Pancreas (tissue), 10 donors: ENCODE data around the gene TP53. TPM values are rescaled to one million over a fixed set of nuclear protein-coding genes. Genes with fewer than 3 reads are reported as not detected.

ENCODE experiments used
- ATAC-seq, 4 donors: fragments of 200-7000 bp; cut with Tn5 transposase; one replicate each; pipeline versions ENCODE4 v1.8.0 to v1.9.1; 2020; ENCODE audit warnings: mild to moderate bottlenecking in 4 of 4, moderate library complexity in 4 of 4
- DNase-seq, 6 donors: peaks; one replicate each; pipeline ENCODE4 v3.0.0-alpha.2; 2020
- FAIRE-seq: peaks from 2 replicates; lab custom pipeline; 2012; peaks lifted over from hg19 to GRCh38; lab: Jason Lieb, UNC
- H3K27ac ChIP-seq, 4 donors: fragments of 200-600 bp; sonication (generic); 1 replicate in 3 of 4; 2 replicates in 1 of 4; pipeline versions ENCODE4 v1.5.0 to v1.8.0; 2020
- H3K27me3 ChIP-seq, 4 donors: fragments of 200-600 bp; one replicate each; pipeline ENCODE4 v1.8.0; 2021
- H3K36me3 ChIP-seq, 3 donors: fragments of 200-600 bp; sonication (generic) in 1 of 3; one replicate each; pipeline versions ENCODE4 v1.5.0 to v1.8.0; 2020 to 2021
- H3K4me1 ChIP-seq, 3 donors: fragments of 200-600 bp; one replicate each; pipeline ENCODE4 v1.8.0; 2021
- H3K4me3 ChIP-seq, 4 donors: fragments of 200-600 bp; sonication (generic) in 2 of 4; one replicate each; pipeline versions ENCODE4 v1.5.0 to v1.8.0; 2020 to 2021
- H3K9me3 ChIP-seq, 4 donors: fragments of 200-600 bp; one replicate each; pipeline ENCODE4 v1.8.0; 2021
- CTCF ChIP-seq, 4 donors: fragments of 200-600 bp; sonication (generic) in 3 of 4; IDR thresholded peaks; one replicate each; pipeline versions ENCODE4 v1.5.0 to v1.8.0; 2021; ENCODE audit warnings: antibody characterized with exemption in 4 of 4
- WGBS, 2 donors: extraction: QIAGEN DNeasy Blood & Tissue Kit; methylation state at CpG; one replicate each; pipeline ENCODE4 v1.1.7; 2013; 5-methylcytosine and 5-hydroxymethylcytosine counted together
- intact Hi-C, 3 donors: fragments of 100-400 bp; cut with DNase I; formaldehyde crosslinking; loops; one replicate each; pipeline versions ENCODE4 v1.11.1 to v1.14.2; 2022
- polyA plus RNA-seq, 2 donors: library from polyadenylated mRNA; stranded (reverse); fragments of 200-250 nt; gene quantifications; one replicate each; pipeline ENCODE4 v1.2.3, GENCODE V29; 2013
- total RNA-seq, 6 donors: library from RNA; stranded (reverse); fragmentation: NEBNext Ultra II Directional in 4 of 6; extraction: Animal tissue kit (Norgen Biotek cat#: 25700) in 4 of 6; gene quantifications; one replicate each; pipeline versions ENCODE4 v1.2.1 to v1.2.4, GENCODE V29; 2021 to 2023
- donor health status: healthy with polysubstance abuse.
- donor health status: DM: no; HTN: no; CAD: no; lungs with moderate emphysema.
- donor health status: DM: no; HTN: no; CAD: no.
- donor health status: control.
- donor health status: control.
- donor health status: Bipolar disorder and iron deficiency.
- donor health status: DM: yes; HTN: yes; CAD: no.
- donor health status: DM: no; HTN: no; CAD: no.
- donor health status: DM: no; HTN: no; CAD: no.
- donor health status: DM: yes; HTN: yes; CAD: no.

Gene TP53
- total and polyA plus RNA-seq, 8 donors: 8.3 to 35.9 (median 24.8) TPM

GRCh38 chr17:7700510-7700909, 13.2 kb upstream of the TP53 start:
- no peak for DNase-seq
- Histone ChIP-seq H3K4me3 (no peak overlapping the region), H3K36me3 (no peaks in the 10 kb centered on the region), H3K9me3 (no peaks in the 10 kb centered on the region), H3K4me1 (no peaks in the 10 kb centered on the region), H3K27me3 (peaks cover 0 to 4% (median 0%) of the 10 kb centered on the region in 4 donors), H3K27ac (no peak overlapping the region)
- ATAC-seq: no peak
- WGBS, 2 donors: 96 to 97% methylated on average over 7 of the region's 7 CpGs
- no peak for TF ChIP-seq CTCF (IDR thresholded peaks at IDR 0.05)
- FAIRE-seq: no peak
- intact Hi-C loops: no loop called here

- no peaks in the 10 kb centered on the region for H3K9me3 ChIP-seq
- H3K27ac ChIP-seq: no peak overlapping the region
- H3K4me3 ChIP-seq: no peak overlapping the region
- ATAC-seq: no peak
- no peaks in the 10 kb centered on the region for H3K27me3 ChIP-seq
- TF ChIP-seq CTCF (IDR thresholded peaks at IDR 0.05): no peak
- intact Hi-C loops: no loop called here
- H3K36me3 ChIP-seq: no peaks in the 10 kb centered on the region
- no peak for FAIRE-seq
- DNase-seq: peak in 1 of 6 donors; percentile 7
- H3K4me1 ChIP-seq: no peaks in the 10 kb centered on the region
- WGBS, 2 donors: 96 to 98% methylated on average over 4 of the region's 4 CpGs
These were observed 10.7 kb upstream of the TP53 start for GRCh38 chr17:7697828-7698588.

GRCh38 chr17:7695586-7695985, 8.3 kb upstream of the TP53 start:
- TF ChIP-seq CTCF (IDR thresholded peaks at IDR 0.05): no peak
- DNase-seq (no peak), FAIRE-seq (no peak), ATAC-seq (no peak)
- intact Hi-C loops: no loop called here
- Histone ChIP-seq H3K4me3 (no peak overlapping the region), H3K36me3 (no peaks in the 10 kb centered on the region), H3K27me3 (no peaks in the 10 kb centered on the region), H3K4me1 (no peaks in the 10 kb centered on the region), H3K9me3 (no peaks in the 10 kb centered on the region), H3K27ac (no peak overlapping the region)
- 88 to 92% methylated on average over 10 of the region's 10 CpGs for WGBS, 2 donors

GRCh38 chr17:7688808-7689316, 1.6 kb upstream of the TP53 start:
- Histone ChIP-seq H3K36me3 (no peaks in the 10 kb centered on the region), H3K4me3 (peak overlapping the region; percentile 45 to 91 (median 64)), H3K4me1 (peaks cover 3 to 25% (median 19%) of the 10 kb centered on the region in 3 donors), H3K9me3 (no peaks in the 10 kb centered on the region), H3K27me3 (no peaks in the 10 kb centered on the region), H3K27ac (peak overlapping the region in 3 of 4 donors; percentile 26 to 44 (median 31))
- no peak for ATAC-seq
- WGBS, 2 donors: 11 to 14% methylated on average over 13 of the region's 13 CpGs
- TF ChIP-seq CTCF (IDR thresholded peaks at IDR 0.05): no peak
- DNase-seq: no peak
- intact Hi-C loops: no loop called here
- FAIRE-seq: no peak
